Mesothelial cell of epicardium (in vitro differentiated cells): ENCODE data around the gene SPA17. TPM values are rescaled to one million over a fixed set of nuclear protein-coding genes. Genes with fewer than 3 reads are reported as not detected.

ENCODE experiments used
- DNase-seq, 2 experiments: peaks; one replicate each; pipeline ENCODE4 v3.0.0; 2021; ENCODE audit warnings: low spot score in 2 of 2; ENCODE audit not compliant: unreplicated experiment in 2 of 2
- H3K27ac Mint-ChIP-seq: 2 replicates; pipeline ENCODE4 v1.8.0; 2021; ENCODE audit warnings: mixed read lengths
- H3K27me3 Mint-ChIP-seq: 2 replicates; pipeline ENCODE4 v1.8.0; 2021; ENCODE audit warnings: low read depth, mixed read lengths
- H3K36me3 Mint-ChIP-seq: 2 replicates; pipeline ENCODE4 v1.8.0; 2021; ENCODE audit warnings: mixed read lengths
- H3K4me1 Mint-ChIP-seq: 2 replicates; pipeline ENCODE4 v1.8.0; 2021; ENCODE audit warnings: mixed read lengths
- H3K4me3 Mint-ChIP-seq: 2 replicates; pipeline ENCODE4 v1.8.0; 2021; ENCODE audit warnings: mild to moderate bottlenecking, moderate library complexity, mixed read lengths
- H3K9me3 Mint-ChIP-seq: 2 replicates; pipeline ENCODE4 v1.8.0; 2021; ENCODE audit warnings: mixed read lengths
- total RNA-seq: library from RNA; stranded (reverse); gene quantifications from 3 replicates; pipeline ENCODE4 v1.2.1, GENCODE V29; 2021
- TF ChIP-seq, protein P1 (sequence below): fragments of 200-600 bp; sonication (generic); IDR thresholded peaks from one replicate; pipeline ENCODE4 v1.5.0; 2021; ENCODE audit warnings: antibody characterized with exemption; ENCODE audit not compliant: unreplicated experiment

SPA17 gene
- total RNA-seq, 1 donor from 2014 or later: 5.5 TPM

DNA sequence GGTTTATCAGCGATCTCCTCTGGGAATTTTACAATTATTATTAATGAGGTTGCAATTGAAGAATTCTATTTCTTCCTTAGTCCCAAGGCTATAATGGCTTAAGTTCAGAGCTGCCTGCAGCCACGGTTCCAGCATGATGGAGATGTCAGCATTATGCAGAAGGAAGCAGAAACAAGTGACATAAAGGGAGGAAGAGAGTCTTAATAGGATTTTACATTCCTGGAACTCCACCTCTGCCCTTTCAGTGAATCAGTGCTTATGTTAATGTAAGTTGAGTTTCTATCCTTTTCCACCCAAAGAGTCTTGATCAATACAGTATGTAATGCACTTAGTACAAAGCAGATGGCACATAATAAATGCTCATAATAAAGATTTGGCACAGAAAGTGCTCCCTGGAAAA is 54.4 kb downstream of the SPA17 start:
- TF ChIP-seq, protein P1, sequence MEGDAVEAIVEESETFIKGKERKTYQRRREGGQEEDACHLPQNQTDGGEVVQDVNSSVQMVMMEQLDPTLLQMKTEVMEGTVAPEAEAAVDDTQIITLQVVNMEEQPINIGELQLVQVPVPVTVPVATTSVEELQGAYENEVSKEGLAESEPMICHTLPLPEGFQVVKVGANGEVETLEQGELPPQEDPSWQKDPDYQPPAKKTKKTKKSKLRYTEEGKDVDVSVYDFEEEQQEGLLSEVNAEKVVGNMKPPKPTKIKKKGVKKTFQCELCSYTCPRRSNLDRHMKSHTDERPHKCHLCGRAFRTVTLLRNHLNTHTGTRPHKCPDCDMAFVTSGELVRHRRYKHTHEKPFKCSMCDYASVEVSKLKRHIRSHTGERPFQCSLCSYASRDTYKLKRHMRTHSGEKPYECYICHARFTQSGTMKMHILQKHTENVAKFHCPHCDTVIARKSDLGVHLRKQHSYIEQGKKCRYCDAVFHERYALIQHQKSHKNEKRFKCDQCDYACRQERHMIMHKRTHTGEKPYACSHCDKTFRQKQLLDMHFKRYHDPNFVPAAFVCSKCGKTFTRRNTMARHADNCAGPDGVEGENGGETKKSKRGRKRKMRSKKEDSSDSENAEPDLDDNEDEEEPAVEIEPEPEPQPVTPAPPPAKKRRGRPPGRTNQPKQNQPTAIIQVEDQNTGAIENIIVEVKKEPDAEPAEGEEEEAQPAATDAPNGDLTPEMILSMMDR: no peak
- Mint-ChIP-seq H3K27me3 (peaks cover 59% of the 10 kb centered on the region), H3K4me3 (no peak overlapping the region), H3K27ac (no peak overlapping the region), H3K36me3 (no peaks in the 10 kb centered on the region), H3K4me1 (peaks cover 16% of the 10 kb centered on the region), H3K9me3 (no peaks in the 10 kb centered on the region)
- DNase-seq: no peak

DNA sequence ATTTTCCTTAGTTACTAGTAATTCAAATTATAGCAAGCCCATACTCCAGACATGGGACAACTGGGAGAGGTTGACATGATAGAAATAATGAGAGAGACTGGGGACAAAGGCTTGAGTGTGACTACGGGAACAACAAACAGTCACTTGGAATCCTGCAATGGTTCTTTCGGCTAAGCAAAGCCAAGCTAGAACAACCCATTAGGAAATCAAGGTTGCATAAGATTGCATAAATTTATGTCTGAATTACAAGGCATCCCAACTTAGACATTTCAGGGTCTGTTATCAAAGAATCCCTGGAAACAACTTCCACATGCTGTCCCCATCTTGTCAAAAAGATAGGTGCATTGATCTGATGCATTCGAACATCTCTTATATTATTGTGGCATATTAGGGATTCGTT is 55.9 kb downstream of the SPA17 start:
- Mint-ChIP-seq H3K9me3 (no peaks in the 10 kb centered on the region), H3K4me3 (no peak overlapping the region), H3K4me1 (peaks cover 15% of the 10 kb centered on the region), H3K36me3 (no peaks in the 10 kb centered on the region), H3K27ac (no peak overlapping the region), H3K27me3 (peaks cover 55% of the 10 kb centered on the region)
- TF ChIP-seq, protein P1: no peak
- no peak for DNase-seq

DNA sequence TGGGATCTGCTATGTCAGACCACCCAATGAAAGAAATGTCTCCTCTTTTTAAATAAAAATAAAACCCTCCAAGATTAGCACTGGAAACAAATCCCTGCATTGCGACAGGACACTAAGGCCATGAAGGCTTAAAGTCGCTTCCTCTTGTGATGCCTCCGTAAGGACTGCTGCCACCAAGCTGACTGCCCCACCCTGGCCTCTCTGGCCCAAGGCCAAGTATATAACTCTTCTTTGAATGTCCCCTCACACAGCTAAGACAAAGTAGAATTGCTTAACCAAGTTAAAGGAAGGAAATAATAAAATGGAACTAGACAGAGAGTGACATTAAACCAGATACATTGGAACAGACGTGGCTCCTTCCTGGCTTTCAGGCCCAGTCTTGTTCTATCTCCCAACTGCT is 58.5 kb downstream of the SPA17 start:
- Mint-ChIP-seq H3K4me3 (no peak overlapping the region), H3K36me3 (no peaks in the 10 kb centered on the region), H3K27ac (no peak overlapping the region), H3K9me3 (no peaks in the 10 kb centered on the region), H3K4me1 (no peaks in the 10 kb centered on the region), H3K27me3 (peaks cover 63% of the 10 kb centered on the region)
- no peak for DNase-seq
- TF ChIP-seq, protein P1: no peak

DNA sequence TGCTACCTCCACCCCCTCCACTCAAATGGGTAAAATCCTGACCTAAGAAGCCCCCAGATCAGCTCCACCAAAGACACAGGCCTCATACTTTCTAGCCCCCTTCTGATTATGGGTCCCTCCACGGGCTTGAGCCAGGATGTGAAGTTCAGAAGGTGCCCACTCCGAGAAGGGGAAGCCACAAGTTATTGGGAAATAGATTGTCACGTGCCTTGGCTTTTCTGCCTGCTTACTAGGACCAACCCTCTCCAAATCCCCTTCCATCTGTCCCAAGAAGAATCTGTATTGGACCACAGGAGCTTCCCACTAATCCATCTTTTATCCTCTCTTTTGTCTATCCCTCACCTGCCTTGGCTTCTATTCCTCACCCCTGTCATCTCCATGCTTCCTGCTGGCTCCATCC is 63.0 kb downstream of the SPA17 start:
- H3K27ac Mint-ChIP-seq: no peak overlapping the region
- DNase-seq: no peak
- H3K4me3 Mint-ChIP-seq: no peak overlapping the region
- TF ChIP-seq, protein P1: no peak
- H3K27me3 Mint-ChIP-seq: peaks cover 87% of the 10 kb centered on the region
- no peaks in the 10 kb centered on the region for H3K36me3 Mint-ChIP-seq
- H3K9me3 Mint-ChIP-seq: no peaks in the 10 kb centered on the region
- H3K4me1 Mint-ChIP-seq: peaks cover 8% of the 10 kb centered on the region

DNA sequence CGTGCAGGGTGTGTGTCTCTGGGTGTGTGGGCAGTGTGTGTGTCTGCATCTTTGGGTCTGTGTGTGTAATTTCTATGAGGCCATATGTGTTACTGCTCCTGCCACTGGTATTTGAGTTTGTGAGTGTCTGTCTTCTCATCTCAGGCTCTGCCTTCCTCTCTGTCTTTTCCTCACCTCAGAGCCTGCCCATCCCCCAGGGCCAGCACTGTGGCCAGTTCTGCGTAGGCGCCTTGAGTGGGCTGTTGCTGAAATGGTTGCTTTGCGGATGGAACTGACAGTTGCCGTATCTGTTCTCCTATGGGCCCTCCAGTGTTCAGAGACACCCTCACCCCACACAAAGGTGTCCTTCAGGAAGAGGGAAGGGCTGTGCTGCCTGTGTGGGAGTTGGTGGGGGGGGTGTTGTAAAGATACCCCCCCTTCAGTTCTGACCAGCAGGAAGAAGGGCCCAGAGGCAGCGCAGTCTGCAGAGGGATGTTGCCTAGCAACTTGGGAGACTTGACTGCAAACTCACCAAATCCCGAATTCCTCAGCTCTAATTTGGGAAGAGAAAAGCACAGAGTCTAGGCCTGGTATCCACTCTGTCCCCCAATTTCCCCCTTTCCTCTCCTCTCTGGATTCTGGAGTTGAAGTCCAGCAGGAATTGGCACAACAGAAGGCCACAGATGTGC is 64.1 kb downstream of the SPA17 start:
- Mint-ChIP-seq H3K4me3 (no peak overlapping the region), H3K27ac (no peak overlapping the region), H3K36me3 (no peaks in the 10 kb centered on the region), H3K9me3 (no peaks in the 10 kb centered on the region), H3K4me1 (peaks cover 8% of the 10 kb centered on the region), H3K27me3 (peaks cover 91% of the 10 kb centered on the region)
- no peak for DNase-seq
- TF ChIP-seq, protein P1: no peak
